ENCODE measurements around the gene TEAD1.
A peak's percentile ranks its signal among the peaks of the same experiment; 100 is the strongest.

The TEAD1 gene

DNA sequence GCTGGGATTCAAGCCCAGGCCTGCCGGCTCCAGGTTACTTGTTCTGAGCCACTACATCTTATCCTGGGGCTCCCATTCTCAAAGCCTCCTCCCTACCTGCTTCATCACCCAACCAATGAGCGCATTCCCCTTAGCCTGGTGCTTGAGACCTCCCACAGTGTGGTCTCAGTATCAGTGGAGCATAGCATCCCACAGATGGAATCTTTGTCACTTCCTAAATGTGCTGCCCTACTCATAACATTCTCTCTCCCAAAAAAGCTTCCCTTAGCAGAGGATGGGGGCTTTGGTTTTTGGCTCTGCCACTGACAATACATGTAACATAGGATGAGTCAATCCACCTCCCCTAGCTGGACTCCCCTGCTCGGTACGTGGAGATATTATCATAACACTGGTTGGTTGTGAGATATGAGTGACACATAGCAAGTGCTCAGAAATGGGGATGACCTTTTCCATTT is 28.8 kb downstream of the TEAD1 start:
- H3K4me1 Mint-ChIP-seq = peaks cover 57% of the 10 kb centered on the region
- no peak overlapping the region for H3K4me3 Mint-ChIP-seq
- H3K27me3 Mint-ChIP-seq (ENCODE audit: low read depth) = no peaks in the 10 kb centered on the region
- peak overlapping the region in 1 of 3 experiments; percentile 64 for H3K27ac Mint-ChIP-seq
- TF ChIP-seq CTCF (IDR thresholded peaks at IDR 0.05; ENCODE audit: unreplicated experiment in 3 of 3) = no peak
- no peaks in the 10 kb centered on the region for H3K9me3 Mint-ChIP-seq
- H3K36me3 Mint-ChIP-seq (ENCODE audit: low read depth) = peaks cover 5% of the 10 kb centered on the region

DNA sequence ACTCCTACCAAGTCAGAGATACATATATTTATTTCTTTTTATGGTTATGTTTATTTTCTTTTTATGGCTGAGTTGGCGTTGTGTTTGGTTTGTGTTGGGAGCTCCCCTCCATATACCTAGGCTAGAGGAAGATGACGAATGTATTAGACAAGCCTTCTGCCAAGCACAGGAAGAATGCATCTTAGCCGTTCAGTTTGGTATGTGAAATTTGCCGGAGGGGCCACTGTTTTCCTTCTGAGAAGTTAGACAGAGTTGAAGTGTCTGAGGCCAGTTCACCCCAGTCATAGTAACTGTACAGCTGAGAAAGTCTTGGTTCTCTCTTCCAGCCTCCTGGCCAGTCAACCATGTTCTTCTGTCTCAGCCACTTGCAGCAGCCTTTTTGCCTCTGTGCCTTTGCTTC is 29.8 kb downstream of the TEAD1 start:
- H3K27me3 Mint-ChIP-seq (ENCODE audit: low read depth) = no peaks in the 10 kb centered on the region
- H3K36me3 Mint-ChIP-seq (ENCODE audit: low read depth) = peaks cover 5% of the 10 kb centered on the region
- no peak overlapping the region for H3K27ac Mint-ChIP-seq
- peaks cover 55% of the 10 kb centered on the region for H3K4me1 Mint-ChIP-seq
- H3K9me3 Mint-ChIP-seq = no peaks in the 10 kb centered on the region
- H3K4me3 Mint-ChIP-seq = no peak overlapping the region
- TF ChIP-seq CTCF (IDR thresholded peaks at IDR 0.05; ENCODE audit: unreplicated experiment in 3 of 3) = no peak

DNA sequence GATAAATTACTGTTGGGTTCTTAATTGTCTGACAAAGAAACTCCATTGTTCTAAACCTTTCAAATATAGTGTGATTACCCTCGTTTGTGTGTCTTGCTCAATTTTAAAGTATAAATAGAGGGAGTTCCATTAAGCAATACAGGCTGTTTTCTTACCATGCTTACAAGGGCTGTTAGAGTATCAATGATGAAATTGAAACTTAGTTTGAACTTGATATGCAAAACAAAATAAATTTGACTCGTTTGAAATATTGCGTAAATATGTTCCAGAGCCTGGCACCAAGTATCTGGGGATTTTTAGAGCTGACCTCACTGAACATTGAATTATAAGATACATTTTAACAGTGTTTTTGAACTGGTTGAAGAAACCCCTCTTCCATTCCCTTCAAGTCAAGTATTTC is 31.7 kb downstream of the TEAD1 start:
- H3K9me3 Mint-ChIP-seq = no peaks in the 10 kb centered on the region
- peaks cover 5% of the 10 kb centered on the region for H3K36me3 Mint-ChIP-seq (ENCODE audit: low read depth)
- no peak overlapping the region for H3K27ac Mint-ChIP-seq
- H3K27me3 Mint-ChIP-seq (ENCODE audit: low read depth) = no peaks in the 10 kb centered on the region
- TF ChIP-seq CTCF (IDR thresholded peaks at IDR 0.05; ENCODE audit: unreplicated experiment in 3 of 3) = no peak
- peaks cover 45% of the 10 kb centered on the region for H3K4me1 Mint-ChIP-seq
- no peak overlapping the region for H3K4me3 Mint-ChIP-seq

DNA sequence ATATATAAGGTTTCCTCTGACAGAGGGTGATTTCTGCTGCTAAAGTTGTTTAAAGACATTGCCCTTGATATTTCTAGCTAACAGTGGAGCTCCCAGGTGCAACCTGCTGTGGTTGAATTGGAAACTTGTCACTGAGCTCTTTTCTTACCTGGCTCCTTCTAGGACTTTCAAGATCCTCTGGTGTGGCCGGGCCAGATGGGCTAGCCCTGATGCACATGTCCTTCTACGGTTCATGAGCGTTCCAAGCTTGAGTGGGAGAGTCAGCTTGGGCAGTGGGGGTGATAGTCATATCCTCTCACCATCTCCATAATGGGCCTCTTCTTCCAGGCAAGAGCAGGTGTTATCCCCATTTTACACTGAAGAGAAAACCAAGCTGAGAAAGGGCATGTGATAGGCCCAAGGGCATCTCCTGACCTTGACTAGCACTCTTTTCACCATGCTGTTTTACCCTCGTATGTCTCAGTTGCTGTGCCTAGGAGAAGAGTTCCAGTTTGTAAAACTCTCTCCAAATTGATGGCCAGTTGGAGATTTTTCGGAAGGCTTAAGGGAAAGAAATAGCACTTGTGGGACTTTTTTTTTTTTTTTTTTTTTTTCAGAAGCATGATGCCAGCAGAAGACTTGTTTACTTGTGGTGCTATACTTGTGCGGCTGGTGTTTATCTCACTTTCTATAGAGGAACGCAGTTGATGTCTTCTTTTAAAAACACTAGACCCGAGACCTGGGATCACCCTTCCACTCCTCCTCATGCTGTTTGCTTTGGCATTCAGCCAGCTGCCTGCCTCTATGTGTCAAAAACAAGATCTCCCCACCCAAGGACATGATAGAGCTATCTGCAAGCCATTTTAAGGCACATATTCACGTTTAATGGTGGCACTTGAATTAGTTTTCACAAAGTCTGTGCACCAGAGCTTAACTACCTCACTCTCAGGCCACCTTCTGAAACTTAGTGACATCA is 32.6 kb downstream of the TEAD1 start:
- TF ChIP-seq CTCF (IDR thresholded peaks at IDR 0.05; ENCODE audit: unreplicated experiment in 3 of 3) = no peak
- H3K9me3 Mint-ChIP-seq = no peaks in the 10 kb centered on the region
- H3K4me3 Mint-ChIP-seq = no peak overlapping the region
- peak overlapping the region in 2 of 3 experiments; percentile 19 to 29 for H3K27ac Mint-ChIP-seq
- H3K36me3 Mint-ChIP-seq (ENCODE audit: low read depth) = peaks cover 5% of the 10 kb centered on the region
- no peaks in the 10 kb centered on the region for H3K27me3 Mint-ChIP-seq (ENCODE audit: low read depth)
- H3K4me1 Mint-ChIP-seq = peaks cover 36% of the 10 kb centered on the region

DNA sequence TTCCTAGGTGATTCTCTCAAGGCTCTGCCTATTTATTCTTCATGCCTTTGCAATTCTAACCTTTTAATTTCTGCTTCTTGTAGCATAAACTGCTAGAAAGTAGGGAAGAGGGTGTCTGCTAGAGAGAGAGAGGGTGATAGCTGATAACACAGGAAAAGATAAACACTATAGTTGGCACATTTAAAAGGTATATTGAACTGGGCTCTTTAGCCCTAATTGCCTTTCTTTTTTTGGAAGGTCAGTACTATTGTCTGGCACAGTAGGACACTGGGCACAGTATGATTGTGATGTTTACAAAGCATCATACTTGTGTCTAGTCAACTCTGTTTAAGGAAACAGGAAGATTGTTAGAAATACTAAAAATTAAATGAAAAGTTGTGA is 33.3 kb downstream of the TEAD1 start:
- H3K9me3 Mint-ChIP-seq = no peaks in the 10 kb centered on the region
- no peaks in the 10 kb centered on the region for H3K27me3 Mint-ChIP-seq (ENCODE audit: low read depth)
- no peak for TF ChIP-seq CTCF (IDR thresholded peaks at IDR 0.05; ENCODE audit: unreplicated experiment in 3 of 3)
- H3K4me3 Mint-ChIP-seq = no peak overlapping the region
- peaks cover 5% of the 10 kb centered on the region for H3K36me3 Mint-ChIP-seq (ENCODE audit: low read depth)
- H3K27ac Mint-ChIP-seq = peak overlapping the region in 1 of 3 experiments; percentile 19
- H3K4me1 Mint-ChIP-seq = peaks cover 29% of the 10 kb centered on the region

GRCh38 chr11:12711496-12711895 is 37.3 kb downstream of the TEAD1 start:
- H3K27me3 Mint-ChIP-seq (ENCODE audit: low read depth) = no peaks in the 10 kb centered on the region
- peaks cover 23% of the 10 kb centered on the region for H3K4me1 Mint-ChIP-seq
- H3K4me3 Mint-ChIP-seq = no peak overlapping the region

More at GRCh38 chr11:12711496-12711895, 37.3 kb downstream of the TEAD1 start:
- no peak for TF ChIP-seq CTCF (IDR thresholded peaks at IDR 0.05; ENCODE audit: unreplicated experiment in 3 of 3)
- Mint-ChIP-seq H3K36me3 (ENCODE audit: low read depth) (no peaks in the 10 kb centered on the region), H3K9me3 (no peaks in the 10 kb centered on the region), H3K27ac (no peak overlapping the region)

Measured in nephron (organoid).